H1 (cell line): ENCODE data around the gene STAT3. TPM values are rescaled to one million over a fixed set of nuclear protein-coding genes. Genes with fewer than 3 reads are reported as not detected.
"Not testable (repeated sequence)": the region's sequence is repeated elsewhere in the genome, so short reads cannot be mapped to it uniquely, and the experiment has no call there.

Experiments used
- CTCF ChIA-PET: fragments of 300-600 bp; sonication (Branson Sonifier 250); formaldehyde crosslinking; loops from one replicate; lab custom pipeline; 2021; ENCODE audit not compliant: partially characterized antibody; lab: Charles Lee
- POLR2A ChIA-PET: fragments of 300-600 bp; sonication (Branson Sonifier 250); formaldehyde crosslinking; loops from one replicate; lab custom pipeline; 2021; ENCODE audit warnings: inconsistent platforms; ENCODE audit not compliant: partially characterized antibody; lab: Charles Lee
- DNase-seq, 2 experiments: peaks; one replicate each; pipeline versions ENCODE4 v3.0.0 to v3.0.0-alpha.2; 2010 to 2022; ENCODE audit warnings: low spot score in 2 of 2, low read depth in 1 of 2, mixed read lengths in 1 of 2
- FAIRE-seq: peaks from 2 replicates; lab custom pipeline; 2011; peaks lifted over from hg19 to GRCh38; lab: Jason Lieb, UNC
- H2AFZ ChIP-seq: 2 replicates; pipeline ENCODE4 v1.8.1; 2012; ENCODE audit warnings: low read length, inconsistent platforms
- H2AK5ac ChIP-seq: 2 replicates; pipeline ENCODE4 v1.6.1; 2013; ENCODE audit warnings: low read depth, low read length
- H2BK120ac ChIP-seq: replicated peaks from 2 replicates; pipeline ENCODE3; 2013; ENCODE audit warnings: low read depth, low read length, inconsistent platforms
- H2BK12ac ChIP-seq: 2 replicates; pipeline ENCODE4 v1.6.1; 2013; ENCODE audit warnings: low read depth, low read length
- H2BK15ac ChIP-seq: 2 replicates; pipeline ENCODE4 v1.6.1; 2013; ENCODE audit warnings: low read length
- H2BK20ac ChIP-seq: 2 replicates; pipeline ENCODE4 v1.6.1; 2013; ENCODE audit warnings: low read length
- H2BK5ac ChIP-seq: 2 replicates; pipeline ENCODE4 v1.6.1; 2013; ENCODE audit warnings: low read depth, low read length
- H3K14ac ChIP-seq: 2 replicates; pipeline ENCODE4 v1.6.1; 2013; ENCODE audit warnings: inconsistent platforms; ENCODE audit not compliant: insufficient read length
- H3K18ac ChIP-seq: 2 replicates; pipeline ENCODE4 v1.6.1; 2013; ENCODE audit warnings: low read length; ENCODE audit errors: extremely low read depth
- H3K23ac ChIP-seq: 2 replicates; pipeline ENCODE4 v1.6.1; 2013; ENCODE audit warnings: inconsistent platforms; ENCODE audit not compliant: insufficient read length
- H3K23me2 ChIP-seq: 2 replicates; pipeline ENCODE4 v1.6.1; 2013; ENCODE audit warnings: low read depth, low read length
- H3K27ac ChIP-seq: 2 replicates; pipeline ENCODE4 v1.6.1; 2011; ENCODE audit warnings: low read depth, low read length, inconsistent platforms
- H3K27me3 ChIP-seq, 4 experiments: replicated peaks in 1 of 4; 1 replicate in 1 of 4; 2 replicates in 3 of 4; pipeline versions ENCODE4 v1.6.1 to v1.8.1; 2011 to 2013; ENCODE audit warnings: low read length in 3 of 4, mild to moderate bottlenecking in 3 of 4, inconsistent platforms in 2 of 4, mixed read lengths in 2 of 4, moderate library complexity in 1 of 4; ENCODE audit not compliant: control insufficient read depth in 3 of 4, insufficient read depth in 3 of 4; ENCODE audit errors: extremely low read depth in 1 of 4
- H3K36me3 ChIP-seq, 4 experiments: 2 replicates each; pipeline versions ENCODE4 v1.6.1 to v1.8.1; 2011 to 2013; ENCODE audit warnings: mild to moderate bottlenecking in 4 of 4, low read length in 3 of 4, moderate library complexity in 2 of 4, control low read depth in 1 of 4, inconsistent platforms in 1 of 4; ENCODE audit not compliant: insufficient read depth in 4 of 4, control insufficient read depth in 2 of 4
- H3K4ac ChIP-seq: replicated peaks from 2 replicates; pipeline ENCODE3; 2013; ENCODE audit warnings: low read length, low read depth, mixed read lengths, inconsistent platforms; ENCODE audit not compliant: insufficient read length
- H3K4me1 ChIP-seq, 4 experiments: replicated peaks in 1 of 4; 1 replicate in 1 of 4; 2 replicates in 3 of 4; pipeline versions ENCODE4 v1.6.1 to v1.8.1; 2011 to 2013; ENCODE audit warnings: low read length in 3 of 4, inconsistent platforms in 2 of 4, mixed read lengths in 1 of 4; ENCODE audit not compliant: insufficient read depth in 4 of 4, control insufficient read depth in 3 of 4
- H3K4me2 ChIP-seq, 2 experiments: 2 replicates each; pipeline versions ENCODE4 v1.6.1 to v1.8.1; 2011 to 2013; ENCODE audit warnings: low read depth in 2 of 2, low read length in 2 of 2, control low read depth in 1 of 2, inconsistent platforms in 1 of 2, mild to moderate bottlenecking in 1 of 2; ENCODE audit not compliant: insufficient read depth in 1 of 2
- H3K4me3 ChIP-seq, 4 experiments: fragments of 200-600, 300-600 bp in 1 of 4; sonication (generic), shearing (Covaris generic), sonication (Bioruptor Twin) in 1 of 4; 2 replicates each; pipeline versions ENCODE4 v1.5.1 to v1.8.1; 2011 to 2016; ENCODE audit warnings: low read length in 4 of 4, low read depth in 3 of 4, control low read depth in 2 of 4, inconsistent platforms in 2 of 4, mild to moderate bottlenecking in 2 of 4, mixed read lengths in 1 of 4, moderate library complexity in 1 of 4; ENCODE audit not compliant: insufficient read depth in 2 of 4; ENCODE audit errors: extremely low read depth in 1 of 4
- H3K56ac ChIP-seq: replicated peaks from 2 replicates; pipeline ENCODE3; 2013; ENCODE audit warnings: low read depth, mild to moderate bottlenecking, mixed read lengths, low read length, inconsistent platforms; ENCODE audit not compliant: insufficient read length
- H3K79me1 ChIP-seq: 2 replicates; pipeline ENCODE4 v1.6.1; 2013; ENCODE audit warnings: low read depth, low read length, control low read depth
- H3K79me2 ChIP-seq, 2 experiments: 2 replicates each; pipeline versions ENCODE4 v1.6.1 to v1.8.1; 2012 to 2013; ENCODE audit warnings: low read length in 2 of 2, mild to moderate bottlenecking in 2 of 2, inconsistent platforms in 1 of 2; ENCODE audit not compliant: insufficient read depth in 2 of 2, control insufficient read depth in 1 of 2
- H3K9ac ChIP-seq, 4 experiments: replicated peaks in 1 of 4; 1 replicate in 1 of 4; 2 replicates in 3 of 4; pipeline versions ENCODE4 v1.6.1 to v1.8.1; 2011 to 2013; ENCODE audit warnings: low read depth in 3 of 4, low read length in 3 of 4, control low read depth in 2 of 4, mild to moderate bottlenecking in 2 of 4, moderate library complexity in 2 of 4, inconsistent platforms in 1 of 4; ENCODE audit errors: extremely low read depth in 1 of 4
- H3K9me3 ChIP-seq, 2 experiments: 2 replicates each; pipeline versions ENCODE4 v1.6.1 to v1.8.1; 2012 to 2013; ENCODE audit warnings: mild to moderate bottlenecking in 2 of 2, moderate library complexity in 2 of 2, control low read depth in 1 of 2, inconsistent platforms in 1 of 2, low read depth in 1 of 2, low read length in 1 of 2, mixed read lengths in 1 of 2; ENCODE audit not compliant: insufficient read depth in 2 of 2
- H4K20me1 ChIP-seq, 2 experiments: replicated peaks in 1 of 2; 2 replicates each; pipeline versions ENCODE3 to v1.8.1; 2011 to 2013; ENCODE audit warnings: inconsistent platforms in 2 of 2, low read length in 2 of 2, mild to moderate bottlenecking in 1 of 2; ENCODE audit not compliant: insufficient read depth in 2 of 2, control insufficient read depth in 1 of 2
- H4K5ac ChIP-seq: 2 replicates; pipeline ENCODE4 v1.6.1; 2013; ENCODE audit warnings: low read length, low read depth, mixed read lengths, inconsistent platforms; ENCODE audit not compliant: insufficient read length
- H4K8ac ChIP-seq: 2 replicates; pipeline ENCODE4 v1.8.0; 2013; ENCODE audit warnings: mild to moderate bottlenecking, moderate library complexity, low read length, inconsistent platforms; ENCODE audit not compliant: insufficient read depth; ENCODE audit errors: extremely low read depth
- H4K91ac ChIP-seq: replicated peaks from 2 replicates; pipeline ENCODE3; 2013; ENCODE audit warnings: low read length, mixed read lengths, inconsistent platforms; ENCODE audit not compliant: insufficient read length
- WGBS, 2 experiments: shearing (Covaris generic) in 1 of 2; methylation state at CpG; one replicate each; pipeline versions ENCODE4 v1.1.6 to v1.1.7; 2013 to 2015; ENCODE audit warnings: low lambda C conversion rate in 2 of 2, mixed read lengths in 2 of 2, inconsistent platforms in 1 of 2, low coverage in 1 of 2, missing lambda C conversion rate in 1 of 2; ENCODE audit not compliant: insufficient replicate concordance in 2 of 2, insufficient coverage in 1 of 2, insufficient read length in 1 of 2; ENCODE audit errors: extremely low coverage in 1 of 2, missing lambda C conversion rate in 1 of 2; 5-methylcytosine and 5-hydroxymethylcytosine counted together
- polyA plus RNA-seq, 7 experiments: library from polyadenylated mRNA; depleted of rRNA in 3 of 7; stranded (reverse) in 5 of 7; unstranded in 2 of 7; fragments of >200 nt in 5 of 7; fragments of 200-250 nt in 2 of 7; gene quantifications; 1 replicate in 5 of 7; 2 replicates in 1 of 7; 4 replicates in 1 of 7; pipeline versions ENCODE4 v1.2.1 to v1.2.3, GENCODE V29; 2011 to 2013; ENCODE audit warnings: missing spikeins in 2 of 7, mixed read lengths in 2 of 7
- total RNA-seq: library from RNA; stranded (reverse); fragmentation: NEBNext Ultra II Directional; extraction: Animal tissue kit (Norgen Biotek cat#: 25700); gene quantifications from 2 replicates; pipeline ENCODE4 v1.2.1, GENCODE V29; 2021

The STAT3 gene
- total and polyA plus RNA-seq, 2 of the 8 experiments (the other 6 are each of a cell fraction or from before 2014, with no cell fraction given): 38.4 to 94.1 TPM

DNA sequence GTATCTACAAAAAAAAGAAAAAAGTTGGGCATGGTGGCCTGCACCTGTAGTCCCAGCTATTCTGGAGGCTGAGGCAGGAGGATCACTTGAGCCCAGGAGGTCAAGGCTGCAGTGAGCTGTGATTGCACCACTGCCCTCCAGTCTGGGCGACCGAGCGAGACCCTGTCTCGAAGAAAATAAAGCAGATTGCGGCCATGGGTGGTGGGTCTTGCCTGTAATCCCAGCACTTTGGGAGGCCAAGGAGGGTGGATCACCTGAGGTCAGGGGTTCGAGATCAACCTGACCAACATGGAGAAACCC, 83.3 kb downstream of the STAT3 start:
- H3K4ac ChIP-seq, H2BK15ac ChIP-seq, POLR2A ChIA-PET, H3K18ac ChIP-seq, H3K23me2 ChIP-seq, H3K23ac ChIP-seq, H3K9ac ChIP-seq, H2BK120ac ChIP-seq, H2BK20ac ChIP-seq, H3K27me3 ChIP-seq, H3K4me2 ChIP-seq, H3K27ac ChIP-seq, H3K79me1 ChIP-seq, FAIRE-seq, H3K4me1 ChIP-seq, H3K9me3 ChIP-seq, H3K56ac ChIP-seq, H4K91ac ChIP-seq, H2AFZ ChIP-seq, H3K4me3 ChIP-seq, H3K36me3 ChIP-seq, H2BK12ac ChIP-seq, H4K5ac ChIP-seq, H3K79me2 ChIP-seq, H4K20me1 ChIP-seq, H2AK5ac ChIP-seq, H3K14ac ChIP-seq, DNase-seq, H2BK5ac ChIP-seq, H4K8ac ChIP-seq: not testable (repeated sequence)
- WGBS, 2 experiments: 94% methylated on average over 5 of the region's 6 CpGs; no CpG with 5 or more reads in 1 of the 2 experiments
- CTCF ChIA-PET: interaction anchor here (0.7 to 2.2 kb wide), 3 partner anchors 24 to 215 kb away, joined by 3 to 11 read pairs (median 4); no protein-coding TSS in a partner anchor
